Lower leg skin (tissue), 3 donors: ENCODE results near the gene ANKFN1.

ENCODE experiments used
- CTCF ChIP-seq, 3 donors: fragments of 450-650 bp; IDR thresholded peaks; one replicate each; pipeline ENCODE4 v1.5.1; 2016; ENCODE audit warnings: antibody characterized with exemption in 3 of 3, mild to moderate bottlenecking in 3 of 3, moderate library complexity in 2 of 3
- POLR2A ChIP-seq, 2 donors: fragments of 450-650 bp; IDR thresholded peaks; one replicate each; pipeline ENCODE4 v1.6.1; 2016 to 2017; ENCODE audit warnings: antibody characterized with exemption in 2 of 2, mild to moderate bottlenecking in 1 of 2, moderate library complexity in 1 of 2

GRCh38 chr17:56186222-56186786 is 33.0 kb downstream of the ANKFN1 start:
- TF ChIP-seq CTCF (IDR thresholded peaks at IDR 0.05), result no peak
- TF ChIP-seq POLR2A (IDR thresholded peaks at IDR 0.05), result no peak
